Measurements from ENCODE around the gene ANKRD40.
"Not testable (repeated sequence)": the region's sequence is repeated elsewhere in the genome, so short reads cannot be mapped to it uniquely, and the experiment has no call there.

Gene ANKRD40, protein sequence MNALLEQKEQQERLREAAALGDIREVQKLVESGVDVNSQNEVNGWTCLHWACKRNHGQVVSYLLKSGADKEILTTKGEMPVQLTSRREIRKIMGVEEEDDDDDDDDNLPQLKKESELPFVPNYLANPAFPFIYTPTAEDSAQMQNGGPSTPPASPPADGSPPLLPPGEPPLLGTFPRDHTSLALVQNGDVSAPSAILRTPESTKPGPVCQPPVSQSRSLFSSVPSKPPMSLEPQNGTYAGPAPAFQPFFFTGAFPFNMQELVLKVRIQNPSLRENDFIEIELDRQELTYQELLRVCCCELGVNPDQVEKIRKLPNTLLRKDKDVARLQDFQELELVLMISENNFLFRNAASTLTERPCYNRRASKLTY

GRCh38 chr17:50707289-50708049, at the start of gene ANKRD40:
ANKRD40 (minus strand) TSS chr17:50707914; CDS start chr17:50707654, 260 bp downstream.
- DNase-seq (ENCODE audit: low spot score), result peak; percentile 92

DNA sequence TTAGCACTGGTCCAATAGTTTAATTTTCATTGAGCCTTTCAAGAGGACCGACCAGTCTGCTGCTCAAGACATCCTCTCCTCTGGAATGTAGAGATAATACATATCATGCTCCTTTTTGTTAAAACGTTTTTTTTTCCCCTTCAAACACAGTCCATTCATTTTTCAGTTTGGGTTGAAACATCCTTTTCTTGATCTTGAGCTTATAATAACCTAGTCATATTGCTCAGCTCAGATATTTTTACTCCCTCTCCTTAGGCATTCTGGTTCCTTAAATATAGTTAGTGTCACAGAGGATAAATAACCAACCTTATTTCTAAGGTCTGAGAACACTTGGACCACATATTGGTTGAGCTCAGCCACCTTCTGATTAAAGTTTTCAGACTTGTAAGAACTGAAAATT, 46.8 kb upstream of the ANKRD40 start:
- no peak for DNase-seq (ENCODE audit: low spot score)

DNA sequence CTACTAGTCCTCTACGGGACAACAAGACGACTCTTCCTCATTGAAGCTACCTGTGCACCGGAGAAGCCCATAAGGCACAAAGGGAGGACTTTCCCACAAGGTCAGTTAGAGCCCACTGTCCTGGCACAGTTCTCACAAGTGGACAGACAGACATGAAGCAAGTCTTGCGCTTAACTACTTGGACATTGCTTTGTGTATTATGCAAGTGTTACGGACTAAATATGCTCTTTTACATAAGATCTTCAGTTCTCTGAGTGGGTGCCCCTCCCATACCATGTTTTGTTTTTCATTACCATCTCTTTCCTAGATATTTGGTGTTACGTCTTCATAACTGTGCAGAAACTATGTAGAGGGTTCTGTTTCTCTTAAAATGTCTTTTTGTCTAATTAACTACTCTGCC, 41.5 kb upstream of the ANKRD40 start:
- DNase-seq (ENCODE audit: low spot score), result no peak

GRCh38 chr17:50745631-50746030, 37.9 kb upstream of the ANKRD40 start:
- DNase-seq (ENCODE audit: low spot score), result no peak

DNA sequence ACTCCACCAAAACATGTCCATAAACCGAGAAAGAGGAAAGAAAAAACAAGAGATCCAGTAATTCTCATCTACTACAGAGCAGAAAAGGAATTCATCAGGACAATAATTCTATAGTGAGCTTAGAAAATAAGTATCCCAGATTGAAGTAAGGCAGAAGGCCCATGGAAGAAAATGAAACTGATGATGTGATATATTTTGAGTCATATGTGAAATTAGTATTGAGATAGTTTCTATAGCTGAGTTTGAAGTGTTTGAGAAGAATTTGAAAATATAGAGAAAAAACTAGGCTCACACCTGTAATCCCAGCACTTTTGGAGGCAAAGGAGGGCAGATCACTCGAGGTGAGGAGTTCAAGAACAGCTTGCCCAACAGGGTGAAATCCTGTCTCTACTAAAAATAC, 31.4 kb upstream of the ANKRD40 start:
- no peak for DNase-seq (ENCODE audit: low spot score)

GRCh38 chr17:50737118-50737698, 29.5 kb upstream of the ANKRD40 start:
- DNase-seq (ENCODE audit: low spot score), result no peak

GRCh38 chr17:50735287-50735686, 27.6 kb upstream of the ANKRD40 start:
- DNase-seq (ENCODE audit: low spot score), result no peak

GRCh38 chr17:50731575-50732460, 24.1 kb upstream of the ANKRD40 start:
- no peak for DNase-seq (ENCODE audit: low spot score)

DNA sequence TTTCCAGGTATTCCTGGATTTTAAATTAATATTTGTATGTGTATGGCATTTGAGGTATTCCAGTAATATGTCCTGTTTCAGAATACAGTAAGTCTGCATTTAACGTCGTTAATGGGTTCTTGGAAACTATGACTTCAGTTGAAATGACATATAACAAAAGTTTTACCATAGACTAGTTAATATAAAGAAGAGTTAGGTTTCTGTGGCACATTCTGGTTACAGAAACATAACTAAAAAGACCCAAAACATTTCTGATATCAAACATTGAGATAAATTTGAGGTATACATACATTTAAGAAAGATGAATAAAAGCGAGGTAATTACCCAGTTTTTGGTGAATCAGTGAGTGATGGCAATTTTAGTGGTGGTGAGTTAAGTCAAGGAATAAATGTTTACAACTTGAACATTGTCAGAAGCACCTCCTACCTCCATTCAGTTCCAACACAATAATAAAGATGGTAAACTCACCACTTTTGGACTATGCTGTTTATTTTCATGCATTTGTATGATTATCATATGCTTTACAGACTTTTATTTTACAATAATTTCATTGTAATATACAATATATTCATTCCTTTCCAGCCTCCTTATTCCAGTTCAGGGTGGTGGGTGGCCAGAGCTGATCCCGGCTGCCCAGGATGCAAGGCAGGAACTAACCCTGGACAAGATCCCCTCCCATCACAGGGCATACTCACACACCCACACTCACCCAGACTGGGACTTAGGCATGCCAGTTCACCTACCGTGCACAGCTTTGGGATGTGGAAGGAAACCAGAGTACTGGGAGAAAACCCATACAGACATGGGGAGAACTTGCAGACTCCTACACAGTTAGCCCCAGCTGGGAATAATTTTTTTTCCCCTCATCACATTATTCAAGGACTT, 21.4 kb upstream of the ANKRD40 start:
- no peak for DNase-seq (ENCODE audit: low spot score)

GRCh38 chr17:50728112-50728429, 20.4 kb upstream of the ANKRD40 start:
- DNase-seq (ENCODE audit: low spot score), result no peak

DNA sequence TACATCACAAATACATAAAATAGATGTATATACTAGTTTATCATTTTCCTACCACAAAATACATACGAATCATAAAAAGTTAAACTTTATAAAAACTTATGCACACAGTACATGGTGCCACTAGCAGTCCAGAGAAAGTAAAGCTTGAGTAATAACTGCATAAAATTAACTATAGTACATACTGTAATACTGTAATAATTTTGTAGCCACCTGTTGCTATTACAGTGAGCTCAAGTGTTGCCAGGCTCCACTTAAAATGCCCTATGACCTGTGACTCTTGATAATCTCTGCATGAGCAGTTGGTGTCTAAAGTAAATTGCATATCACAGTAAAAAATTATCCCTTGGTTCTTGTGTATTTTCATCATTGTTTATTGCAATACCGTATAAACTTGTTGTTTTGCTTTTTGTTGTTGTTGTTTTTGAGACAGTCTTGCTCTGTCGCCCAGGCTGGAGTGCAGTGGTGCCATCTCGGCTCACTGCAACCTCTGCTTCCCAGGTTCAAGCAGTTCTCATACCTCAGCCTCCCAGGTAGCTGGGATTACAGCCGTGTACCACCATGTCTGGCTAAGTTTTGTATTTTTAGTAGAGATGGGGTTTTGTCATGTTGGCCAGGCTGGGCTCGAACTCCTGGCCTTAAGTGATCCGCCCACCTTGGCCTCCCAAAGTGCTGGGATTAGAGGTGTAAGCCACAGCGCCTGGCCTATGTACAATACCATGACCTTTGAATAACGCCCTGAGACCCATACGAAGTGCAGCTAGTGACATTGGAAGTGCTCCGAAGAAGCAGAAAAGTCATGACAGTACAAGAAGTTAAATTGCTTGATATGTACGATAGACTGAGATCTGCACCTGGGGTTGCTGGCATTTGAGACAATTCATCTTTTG, 18.3 kb upstream of the ANKRD40 start:
- DNase-seq (ENCODE audit: low spot score), result no peak

DNA sequence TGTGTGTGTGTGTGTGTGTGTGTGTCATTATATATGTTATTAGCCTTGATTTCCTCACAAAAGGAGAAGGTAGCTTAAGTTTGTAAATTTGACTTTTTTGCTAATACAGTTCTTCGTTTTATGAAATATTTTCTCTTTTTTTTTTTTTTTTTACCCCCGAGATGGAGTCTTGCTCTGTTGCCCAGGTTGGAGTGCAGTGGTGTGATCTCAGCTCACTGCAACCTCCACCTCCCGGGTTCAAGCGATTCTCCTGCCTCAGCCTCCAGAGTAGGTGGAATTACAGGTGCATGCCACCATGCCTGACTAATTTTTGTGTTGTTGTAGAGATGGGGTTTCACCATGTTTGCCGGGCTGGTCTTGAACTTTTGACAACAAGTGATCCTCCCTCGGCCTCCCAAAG, 16.9 kb upstream of the ANKRD40 start:
- not testable (repeated sequence) for DNase-seq (ENCODE audit: low spot score)

DNA sequence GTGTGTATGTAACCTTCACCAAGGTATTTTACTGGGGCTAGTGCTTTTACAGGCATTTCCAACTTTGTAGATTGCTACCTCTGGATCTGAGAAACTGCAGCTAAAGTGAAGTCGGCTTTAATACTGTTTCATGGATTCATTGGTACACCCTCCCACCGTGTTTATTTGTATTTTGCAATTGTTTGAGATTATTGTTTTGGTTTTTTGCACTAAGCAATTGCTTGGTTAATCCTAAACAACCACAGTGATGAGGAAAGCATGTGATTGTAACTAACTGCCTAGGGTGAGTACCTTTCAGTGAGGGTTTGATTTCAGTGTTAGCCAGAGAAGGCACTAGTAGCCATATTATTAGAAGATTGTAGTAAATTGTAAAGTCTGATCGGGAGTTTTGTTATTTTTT, 15.0 kb upstream of the ANKRD40 start:
- no peak for DNase-seq (ENCODE audit: low spot score)

GRCh38 chr17:50721194-50722010, 13.7 kb upstream of the ANKRD40 start:
- no peak for DNase-seq (ENCODE audit: low spot score)

DNA sequence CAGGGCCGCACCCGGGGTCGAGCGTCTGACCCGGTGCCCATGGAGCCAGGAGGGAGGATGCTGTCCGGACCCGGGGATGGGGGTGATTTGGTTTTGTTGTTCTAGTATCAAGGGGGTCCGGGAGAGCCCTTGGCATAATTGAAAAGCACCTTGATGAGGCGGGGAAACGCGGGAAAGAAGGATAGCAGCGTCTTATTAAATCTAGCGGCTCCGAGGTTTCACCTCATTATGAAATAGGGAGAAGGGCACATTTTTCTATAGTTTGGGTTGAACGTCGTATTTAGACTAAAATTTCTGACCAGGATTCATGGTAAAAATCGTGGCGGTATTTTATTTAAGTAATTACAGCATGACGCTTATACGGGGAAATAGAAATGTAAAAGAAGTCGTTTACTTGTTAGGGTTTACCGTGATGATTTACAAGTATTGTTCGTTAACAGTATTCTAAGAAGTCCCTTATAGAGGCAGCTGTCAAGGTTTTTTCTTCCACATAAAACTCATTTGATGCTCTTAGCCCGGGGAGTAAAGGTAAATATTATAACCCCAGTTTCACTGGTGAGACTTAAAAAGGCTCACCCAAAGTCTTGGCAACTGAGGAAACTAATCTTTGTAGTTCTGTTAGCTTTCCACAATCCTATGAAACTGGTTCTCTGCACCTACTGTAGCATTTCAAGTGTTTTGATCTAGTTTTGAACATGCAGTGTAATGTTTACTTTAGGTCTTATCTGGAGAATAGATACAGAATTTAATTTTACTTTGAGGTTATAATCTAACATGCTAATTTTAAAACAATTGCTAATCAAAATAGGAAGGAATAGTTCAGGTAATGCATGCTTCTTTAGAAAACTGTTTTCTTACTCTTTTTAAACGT, 12.4 kb upstream of the ANKRD40 start:
- no peak for DNase-seq (ENCODE audit: low spot score)

GRCh38 chr17:50719144-50719923, 11.6 kb upstream of the ANKRD40 start, which contains the start of gene LUC7L3:
LUC7L3 (plus strand) TSS chr17:50719603; CDS start chr17:50719733, 130 bp downstream.
- DNase-seq (ENCODE audit: low spot score), result peak; percentile 99

DNA sequence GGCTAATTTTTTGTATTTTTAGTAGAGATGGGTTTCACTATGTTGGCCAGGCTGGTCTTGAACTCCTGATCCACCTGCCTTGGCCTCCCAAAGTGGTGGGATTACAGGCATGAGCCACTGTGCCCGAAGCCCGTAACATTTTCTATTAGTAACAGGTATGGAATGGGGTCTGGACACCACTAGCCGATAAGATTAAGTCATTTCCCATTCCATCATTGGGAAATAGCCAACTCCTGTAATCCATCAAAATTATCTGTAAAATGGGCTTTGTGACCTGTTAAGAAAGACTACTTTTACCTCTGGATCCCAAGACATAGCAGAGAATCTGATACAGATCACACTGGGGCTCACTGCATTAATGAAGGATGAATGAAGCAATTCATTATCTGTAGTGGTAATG, 7.8 kb upstream of the ANKRD40 start:
- DNase-seq (ENCODE audit: low spot score), result no peak

Data from iPS-NIHi11 (cell line).